ENCODE data around the gene HIGD1C.
"Not testable (repeated sequence)": the region's sequence is repeated elsewhere in the genome, so short reads cannot be mapped to it uniquely, and the experiment has no call there.

Gene HIGD1C

DNA sequence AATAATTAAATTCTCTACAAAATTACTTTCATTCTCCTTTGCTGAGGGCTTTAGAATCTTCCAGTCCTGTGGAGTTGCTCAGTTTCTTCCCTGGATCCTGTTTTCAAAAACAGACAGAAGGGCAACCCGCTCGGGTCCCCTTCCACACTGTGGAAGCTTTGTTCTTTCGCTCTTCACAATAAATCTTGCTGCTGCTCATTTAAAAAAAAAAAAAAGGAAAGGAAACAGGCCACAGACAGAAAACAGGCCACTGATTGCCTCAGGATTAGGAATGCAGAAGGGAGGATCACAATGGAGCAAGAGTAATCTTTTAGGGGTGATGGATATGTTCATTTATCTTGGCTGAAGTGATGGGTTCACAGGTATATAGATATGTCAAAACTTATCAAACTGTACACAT is 29.5 kb upstream of the HIGD1C start:
- ChIA-PET CTCF (interaction anchor here (0.6 kb wide), 1 partner anchor 105 kb away, joined by 3 read pairs; no protein-coding TSS in a partner anchor), POLR2A (interaction anchor here (0.5 to 0.6 kb wide), 2 partner anchors 8 to 169 kb away, joined by 3 read pairs; no protein-coding TSS in a partner anchor)
- no peak for TF ChIP-seq TARDBP (IDR thresholded peaks at IDR 0.05)
- no peak for TF ChIP-seq HDGF (IDR thresholded peaks at IDR 0.05; ENCODE audit: borderline replicate concordance)
- no peak for TF ChIP-seq SP1 (IDR thresholded peaks at IDR 0.05)
- no peak for DNase-seq (ENCODE audit: extremely low spot score)

DNA sequence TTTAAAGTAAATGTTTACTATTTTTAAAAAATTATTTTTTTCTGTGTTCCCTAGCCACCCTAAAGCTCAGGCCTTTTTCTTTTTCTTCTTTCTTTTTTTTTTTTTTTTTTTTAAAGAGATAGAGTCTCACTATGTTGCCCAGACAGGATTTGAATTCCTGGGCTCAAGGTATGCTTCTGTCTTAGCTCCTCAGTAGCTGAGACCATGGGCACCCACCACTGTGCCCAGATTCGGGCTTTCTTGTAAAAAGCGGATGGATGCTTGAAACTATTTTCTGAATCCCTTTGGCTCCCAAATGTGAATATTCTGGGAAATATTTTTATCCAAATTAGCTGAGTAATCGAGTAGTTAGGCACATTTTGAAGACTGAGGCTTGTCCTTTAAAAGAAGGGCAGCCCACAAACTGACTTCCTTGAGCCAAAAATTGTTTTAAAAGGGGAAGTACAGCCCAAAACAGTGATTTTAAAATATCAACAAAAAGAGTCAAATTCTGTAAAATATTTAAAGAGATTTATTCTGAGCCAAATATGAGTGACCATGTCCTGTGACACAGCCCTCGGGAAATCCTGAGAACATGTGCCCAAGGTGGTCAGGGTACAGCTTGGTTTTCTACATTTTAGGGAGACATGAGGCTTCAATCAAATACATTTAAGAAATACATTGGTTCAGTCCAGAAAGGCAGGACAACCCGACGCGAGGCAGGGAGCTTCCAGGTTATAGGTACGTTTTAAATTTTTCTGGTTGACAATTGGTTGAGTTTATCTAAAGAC is 28.8 kb upstream of the HIGD1C start:
- TF ChIP-seq BHLHE40 (IDR thresholded peaks at IDR 0.05; ENCODE audit: borderline replicate concordance): no peak
- TF ChIP-seq ZNF384 (IDR thresholded peaks at IDR 0.05): no peak
- no peak for TF ChIP-seq TARDBP (IDR thresholded peaks at IDR 0.05)
- no peak for TF ChIP-seq SP1 (IDR thresholded peaks at IDR 0.05)
- DNase-seq (ENCODE audit: extremely low spot score): no peak
- ChIA-PET POLR2A (interaction anchor here (0.5 to 1.9 kb wide), 3 partner anchors 9 to 105 kb away, joined by 3 to 8 read pairs (median 3); no protein-coding TSS in a partner anchor), CTCF (interaction anchor here (0.6 kb wide), 1 partner anchor 104 kb away, joined by 3 read pairs; no protein-coding TSS in a partner anchor)

DNA sequence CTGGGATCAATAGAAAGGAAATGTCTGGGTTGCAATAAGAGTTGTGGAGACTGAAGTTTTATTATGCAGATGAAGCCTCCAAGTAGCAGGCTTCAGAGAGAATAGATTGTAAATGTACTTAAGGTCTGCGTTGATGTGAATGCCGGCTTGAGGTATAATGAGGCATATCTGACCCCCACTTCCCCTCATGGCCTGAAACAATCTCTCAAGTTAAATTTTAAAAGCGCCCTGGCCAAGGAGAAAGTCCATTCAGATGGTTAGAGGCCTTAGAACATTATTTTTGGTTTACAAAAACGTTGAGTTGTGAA is 28.3 kb upstream of the HIGD1C start:
- no peak for TF ChIP-seq NFRKB (IDR thresholded peaks at IDR 0.05)
- no peak for TF ChIP-seq L3MBTL2 (conservative IDR thresholded peaks at IDR 0.05)
- no peak for TF ChIP-seq LEF1 (IDR thresholded peaks at IDR 0.05; ENCODE audit: borderline replicate concordance)
- TF ChIP-seq ELF4 (IDR thresholded peaks at IDR 0.05): no peak
- TF ChIP-seq CTBP1 (IDR thresholded peaks at IDR 0.05; ENCODE audit: borderline replicate concordance): no peak
- TF ChIP-seq BHLHE40 (IDR thresholded peaks at IDR 0.05; ENCODE audit: borderline replicate concordance): no peak
- no peak for TF ChIP-seq SUZ12 (IDR thresholded peaks at IDR 0.05)
- ChIA-PET CTCF (no interaction called here), POLR2A (interaction anchor here (0.6 to 1.9 kb wide), 4 partner anchors 10 to 104 kb away, joined by 3 to 8 read pairs (median 4); no protein-coding TSS in a partner anchor)
- DNase-seq (ENCODE audit: extremely low spot score): no peak

DNA sequence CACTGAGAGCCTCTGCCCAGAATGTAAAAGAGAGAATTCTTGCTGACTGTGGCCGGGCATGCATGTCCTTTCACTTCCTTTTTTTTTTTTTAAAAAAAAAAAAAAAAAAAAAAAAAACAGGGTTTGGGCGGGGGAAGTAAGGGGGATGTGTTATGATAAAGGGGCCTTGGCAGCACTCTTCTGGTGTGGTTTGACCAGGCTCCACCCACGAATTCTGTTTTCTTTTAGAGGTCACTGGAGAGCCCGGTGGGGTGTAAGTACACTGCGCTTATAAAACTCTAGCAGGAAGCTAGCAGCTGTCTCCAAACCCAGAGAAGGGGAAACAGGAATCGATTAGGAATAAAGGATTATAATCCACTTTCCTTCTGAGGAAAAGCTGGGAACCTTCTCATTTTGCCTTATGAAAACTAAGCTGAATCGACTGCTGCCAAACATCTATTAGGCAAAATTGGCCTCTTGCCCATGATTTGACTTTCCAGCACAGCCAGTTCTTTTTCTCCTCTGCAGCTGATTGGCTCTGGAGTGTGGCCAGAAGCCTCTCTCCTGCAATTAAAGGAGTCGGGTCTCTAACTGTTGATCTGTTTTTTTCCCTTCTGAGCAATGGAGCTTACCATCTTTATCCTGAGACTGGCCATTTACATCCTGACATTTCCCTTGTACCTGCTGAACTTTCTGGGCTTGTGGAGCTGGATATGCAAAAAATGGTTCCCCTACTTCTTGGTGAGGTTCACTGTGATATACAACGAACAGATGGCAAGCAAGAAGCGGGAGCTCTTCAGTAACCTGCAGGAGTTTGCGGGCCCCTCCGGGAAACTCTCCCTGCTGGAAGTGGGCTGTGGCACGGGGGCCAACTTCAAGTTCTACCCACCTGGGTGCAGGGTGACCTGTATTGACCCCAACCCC is 27.7 kb upstream of the HIGD1C start:
- CTCF ChIA-PET: interaction anchor here (0.9 to 1.2 kb wide), 3 partner anchors 79 to 104 kb away, joined by 3 to 6 read pairs (median 3); no protein-coding TSS in a partner anchor
- TF ChIP-seq ZNF384 (IDR thresholded peaks at IDR 0.05) (peak; percentile 93), CTBP1 (IDR thresholded peaks at IDR 0.05; ENCODE audit: borderline replicate concordance) (no peak)
- DNase-seq (ENCODE audit: extremely low spot score): peak; percentile 67
- POLR2A ChIA-PET: interaction anchor here (1.2 to 1.9 kb wide), 4 partner anchors 10 to 103 kb away, joined by 3 to 8 read pairs (median 4); partner anchors contain the start of gene SLC11A2

DNA sequence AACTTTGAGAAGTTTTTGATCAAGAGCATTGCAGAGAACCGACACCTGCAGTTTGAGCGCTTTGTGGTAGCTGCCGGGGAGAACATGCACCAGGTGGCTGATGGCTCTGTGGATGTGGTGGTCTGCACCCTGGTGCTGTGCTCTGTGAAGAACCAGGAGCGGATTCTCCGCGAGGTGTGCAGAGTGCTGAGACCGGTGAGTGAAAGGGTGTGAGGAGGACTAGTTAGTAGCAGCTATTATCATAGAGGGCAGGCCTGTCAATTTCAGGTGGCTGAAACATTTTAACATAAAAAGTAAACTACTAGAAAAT is 27.0 kb upstream of the HIGD1C start:
- no peak for TF ChIP-seq ZNF384 (IDR thresholded peaks at IDR 0.05)
- TF ChIP-seq FOXA1 (IDR thresholded peaks at IDR 0.05): no peak
- TF ChIP-seq FOXK2 (IDR thresholded peaks at IDR 0.05): no peak
- no peak for TF ChIP-seq HDGF (IDR thresholded peaks at IDR 0.05; ENCODE audit: borderline replicate concordance)
- no peak for TF ChIP-seq NFRKB (IDR thresholded peaks at IDR 0.05)
- TF ChIP-seq CTBP1 (IDR thresholded peaks at IDR 0.05; ENCODE audit: borderline replicate concordance): no peak
- no peak for TF ChIP-seq BHLHE40 (IDR thresholded peaks at IDR 0.05; ENCODE audit: borderline replicate concordance)
- no peak for TF ChIP-seq ELF4 (IDR thresholded peaks at IDR 0.05)
- no peak for TF ChIP-seq LEF1 (IDR thresholded peaks at IDR 0.05; ENCODE audit: borderline replicate concordance)
- TF ChIP-seq TARDBP (IDR thresholded peaks at IDR 0.05): no peak
- no peak for TF ChIP-seq ARNT (IDR thresholded peaks at IDR 0.05)
- no peak for TF ChIP-seq SUZ12 (IDR thresholded peaks at IDR 0.05)
- TF ChIP-seq SP1 (IDR thresholded peaks at IDR 0.05): no peak
- TF ChIP-seq, protein P1, sequence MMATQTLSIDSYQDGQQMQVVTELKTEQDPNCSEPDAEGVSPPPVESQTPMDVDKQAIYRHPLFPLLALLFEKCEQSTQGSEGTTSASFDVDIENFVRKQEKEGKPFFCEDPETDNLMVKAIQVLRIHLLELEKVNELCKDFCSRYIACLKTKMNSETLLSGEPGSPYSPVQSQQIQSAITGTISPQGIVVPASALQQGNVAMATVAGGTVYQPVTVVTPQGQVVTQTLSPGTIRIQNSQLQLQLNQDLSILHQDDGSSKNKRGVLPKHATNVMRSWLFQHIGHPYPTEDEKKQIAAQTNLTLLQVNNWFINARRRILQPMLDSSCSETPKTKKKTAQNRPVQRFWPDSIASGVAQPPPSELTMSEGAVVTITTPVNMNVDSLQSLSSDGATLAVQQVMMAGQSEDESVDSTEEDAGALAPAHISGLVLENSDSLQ (IDR thresholded peaks at IDR 0.05): no peak
- TF ChIP-seq FOXM1 (IDR thresholded peaks at IDR 0.05; ENCODE audit: borderline replicate concordance): no peak
- DNase-seq (ENCODE audit: extremely low spot score): no peak
- ChIA-PET POLR2A (interaction anchor here (1.2 to 1.9 kb wide), 4 partner anchors 9 to 103 kb away, joined by 3 to 8 read pairs (median 4); partner anchors contain the start of gene SLC11A2), CTCF (interaction anchor here (0.9 to 1.2 kb wide), 3 partner anchors 78 to 103 kb away, joined by 3 to 6 read pairs (median 3); no protein-coding TSS in a partner anchor)

DNA sequence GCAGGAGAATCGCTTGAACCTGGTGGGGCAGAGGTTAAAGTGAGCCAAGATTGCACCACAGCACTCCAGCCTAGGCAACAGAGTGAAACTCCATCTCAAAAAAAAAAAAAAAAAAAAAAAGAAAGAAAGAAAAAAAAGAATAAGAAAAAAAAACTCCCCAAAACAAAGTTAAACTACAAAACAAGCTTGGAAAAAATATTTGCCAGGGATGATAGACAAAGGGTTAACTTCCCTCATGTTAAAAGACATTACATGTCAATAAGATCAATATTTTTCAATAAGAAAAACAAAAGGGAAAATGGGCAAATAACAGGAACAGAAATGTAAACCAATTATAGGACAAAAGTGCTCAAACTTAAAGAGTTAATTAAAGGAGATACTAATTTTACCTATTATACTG is 26.4 kb upstream of the HIGD1C start:
- DNase-seq (ENCODE audit: extremely low spot score): no peak
- POLR2A ChIA-PET: no interaction called here
- CTCF ChIA-PET: no interaction called here
- TF ChIP-seq ZNF384 (IDR thresholded peaks at IDR 0.05) (peak; percentile 54; the same call in 1 of the 2 replicates), FOXA1 (IDR thresholded peaks at IDR 0.05) (no peak), FOXK2 (IDR thresholded peaks at IDR 0.05) (no peak)

DNA sequence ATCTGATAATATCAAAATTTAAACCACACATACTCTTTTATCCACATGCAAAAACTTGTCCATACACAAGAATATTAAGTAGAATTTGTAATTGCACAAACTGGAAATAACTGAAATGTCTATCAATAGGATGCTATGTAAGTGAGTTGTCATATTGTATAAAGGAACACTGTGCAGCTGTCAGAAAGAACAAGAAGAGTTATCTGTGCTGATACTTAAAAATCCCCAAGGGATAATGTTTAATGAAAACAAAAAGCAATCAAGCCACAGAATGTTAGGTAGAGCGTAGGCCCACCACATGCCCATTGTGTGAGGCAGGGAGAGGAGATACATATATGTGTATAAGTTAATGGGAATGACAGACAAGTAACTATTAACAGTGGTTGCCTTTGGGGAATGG is 25.9 kb upstream of the HIGD1C start:
- no peak for TF ChIP-seq ELF4 (IDR thresholded peaks at IDR 0.05)
- TF ChIP-seq CTBP1 (IDR thresholded peaks at IDR 0.05; ENCODE audit: borderline replicate concordance): no peak
- no peak for TF ChIP-seq LEF1 (IDR thresholded peaks at IDR 0.05; ENCODE audit: borderline replicate concordance)
- no peak for TF ChIP-seq NFRKB (IDR thresholded peaks at IDR 0.05)
- TF ChIP-seq L3MBTL2 (conservative IDR thresholded peaks at IDR 0.05): no peak
- no peak for TF ChIP-seq FOXK2 (IDR thresholded peaks at IDR 0.05)
- no peak for TF ChIP-seq BHLHE40 (IDR thresholded peaks at IDR 0.05; ENCODE audit: borderline replicate concordance)
- TF ChIP-seq FOXA1 (IDR thresholded peaks at IDR 0.05): no peak
- TF ChIP-seq, protein P1 (IDR thresholded peaks at IDR 0.05): no peak
- no peak for TF ChIP-seq SUZ12 (IDR thresholded peaks at IDR 0.05)
- TF ChIP-seq SP1 (IDR thresholded peaks at IDR 0.05): no peak
- no peak for TF ChIP-seq ARNT (IDR thresholded peaks at IDR 0.05)
- no peak for DNase-seq (ENCODE audit: extremely low spot score)
- POLR2A ChIA-PET: interaction anchor here (1.2 kb wide), 1 partner anchor 100 kb away, joined by 3 read pairs; the partner anchor contains the start of gene SLC11A2
- CTCF ChIA-PET: no interaction called here

DNA sequence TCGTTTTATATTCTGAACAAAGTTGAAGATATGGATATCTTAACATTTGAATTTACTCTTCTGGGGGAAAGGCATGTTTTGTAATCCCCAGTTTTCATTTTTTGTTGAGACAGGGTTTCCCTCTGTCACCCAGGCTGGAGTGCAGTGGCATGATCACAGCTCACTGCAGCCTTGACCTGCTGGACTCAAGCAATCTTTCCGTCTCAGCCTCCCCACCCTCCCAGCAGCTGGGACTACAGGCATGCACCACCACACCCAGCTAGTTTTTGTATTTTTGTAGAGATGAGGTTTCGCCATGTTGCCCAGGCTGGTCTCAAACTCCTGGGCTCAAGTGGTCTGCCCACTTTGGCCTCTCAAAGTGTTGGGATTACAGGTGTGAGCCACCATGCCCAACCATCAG is 25.4 kb upstream of the HIGD1C start:
- POLR2A ChIA-PET: interaction anchor here (1.2 kb wide), 1 partner anchor 99 kb away, joined by 3 read pairs; the partner anchor contains the start of gene SLC11A2
- DNase-seq (ENCODE audit: extremely low spot score); CTCF ChIA-PET: not testable (repeated sequence)
